Liver (tissue), 9 donors: ENCODE data around the gene TEDC2. TPM values are rescaled to one million over a fixed set of nuclear protein-coding genes. Genes with fewer than 3 reads are reported as not detected.

ENCODE experiments used
- DNase-seq: peaks from one replicate; pipeline ENCODE4 v3.0.0-alpha.2; 2017; ENCODE audit warnings: low spot score
- H3K27ac ChIP-seq, 2 donors: one replicate each; pipeline ENCODE4 v1.7.0; 2013; ENCODE audit warnings: inconsistent platforms in 2 of 2, low read length in 2 of 2, control low read depth in 1 of 2, low read depth in 1 of 2, mild to moderate bottlenecking in 1 of 2
- H3K27me3 ChIP-seq, 4 donors: one replicate each; pipeline versions ENCODE4 v1.6.1 to v1.7.0; 2013; ENCODE audit warnings: low read length in 3 of 4, inconsistent platforms in 1 of 4, mild to moderate bottlenecking in 1 of 4, moderate library complexity in 1 of 4; ENCODE audit not compliant: control insufficient read depth in 4 of 4, insufficient read depth in 4 of 4
- H3K36me3 ChIP-seq, 4 donors: one replicate each; pipeline versions ENCODE4 v1.6.1 to v1.7.0; 2013; ENCODE audit warnings: low read length in 3 of 4, mild to moderate bottlenecking in 3 of 4, low read depth in 1 of 4, moderate library complexity in 1 of 4; ENCODE audit not compliant: control insufficient read depth in 4 of 4, insufficient read depth in 3 of 4
- H3K4me1 ChIP-seq, 4 donors: one replicate each; pipeline versions ENCODE4 v1.6.1 to v1.7.0; 2013; ENCODE audit warnings: low read length in 3 of 4, mild to moderate bottlenecking in 3 of 4, moderate library complexity in 1 of 4; ENCODE audit not compliant: control insufficient read depth in 4 of 4, insufficient read depth in 4 of 4
- H3K4me3 ChIP-seq, 3 donors: one replicate each; pipeline versions ENCODE4 v1.6.1 to v1.7.0; 2013; ENCODE audit warnings: low read length in 3 of 3, control low read depth in 1 of 3, low read depth in 1 of 3, mild to moderate bottlenecking in 1 of 3
- H3K9ac ChIP-seq, 2 donors: one replicate each; pipeline ENCODE4 v1.7.0; 2013; ENCODE audit warnings: low read length in 2 of 2, mild to moderate bottlenecking in 2 of 2, moderate library complexity in 2 of 2, control low read depth in 1 of 2, low read depth in 1 of 2
- H3K9me3 ChIP-seq, 4 donors: one replicate each; pipeline versions ENCODE4 v1.6.1 to v1.7.0; 2013; ENCODE audit warnings: low read length in 3 of 4; ENCODE audit not compliant: control insufficient read depth in 4 of 4
- ATF3 ChIP-seq: IDR thresholded peaks from 2 replicates; pipeline ENCODE4 v1.6.1; 2016; ENCODE audit warnings: antibody characterized with exemption
- CTCF ChIP-seq: fragments of 150-350 bp; IDR thresholded peaks from 2 replicates; pipeline ENCODE4 v1.5.1; 2017; ENCODE audit warnings: improper control_type of control experiment, low read depth, low read length; ENCODE audit not compliant: missing input control
- EGR1 ChIP-seq, 2 donors: IDR thresholded peaks; 2 replicates each; pipeline ENCODE4 v1.6.1; 2016 to 2018; ENCODE audit warnings: antibody characterized with exemption in 2 of 2, low read depth in 2 of 2
- FOXA1 ChIP-seq: IDR thresholded peaks from 2 replicates; pipeline ENCODE4 v1.6.1; 2016; ENCODE audit warnings: antibody characterized with exemption
- FOXA2 ChIP-seq: IDR thresholded peaks from 2 replicates; pipeline ENCODE4 v1.6.1; 2016; ENCODE audit warnings: antibody characterized with exemption
- HNF4A ChIP-seq, 2 donors: conservative IDR thresholded peaks; 2 replicates each; pipeline ENCODE4 v1.6.1; 2016; ENCODE audit warnings: antibody characterized with exemption in 2 of 2, mild to moderate bottlenecking in 2 of 2
- HNF4G ChIP-seq: IDR thresholded peaks from 2 replicates; pipeline ENCODE4 v1.6.1; 2016; ENCODE audit warnings: antibody characterized with exemption
- JUND ChIP-seq, 2 donors: IDR thresholded peaks; 2 replicates each; pipeline ENCODE4 v1.6.1; 2016; ENCODE audit warnings: antibody characterized with exemption in 2 of 2
- MAX ChIP-seq: IDR thresholded peaks from 2 replicates; pipeline ENCODE4 v1.6.1; 2016; ENCODE audit warnings: antibody characterized with exemption
- NR2F2 ChIP-seq: IDR thresholded peaks from 2 replicates; pipeline ENCODE4 v1.6.1; 2016; ENCODE audit warnings: antibody characterized with exemption
- RAD21 ChIP-seq, 2 donors: IDR thresholded peaks; 2 replicates each; pipeline ENCODE4 v1.6.1; 2016; ENCODE audit warnings: antibody characterized with exemption in 2 of 2, mild to moderate bottlenecking in 2 of 2
- REST ChIP-seq: IDR thresholded peaks from 2 replicates; pipeline ENCODE4 v1.6.1; 2016; ENCODE audit warnings: antibody characterized with exemption, mild to moderate bottlenecking
- RXRA ChIP-seq, 2 donors: IDR thresholded peaks; 2 replicates each; pipeline ENCODE4 v1.6.1; 2017 to 2018; ENCODE audit warnings: antibody characterized with exemption in 2 of 2, mild to moderate bottlenecking in 1 of 2
- SP1 ChIP-seq: IDR thresholded peaks from 2 replicates; pipeline ENCODE4 v1.6.1; 2018; ENCODE audit warnings: antibody characterized with exemption, mild to moderate bottlenecking
- TAF1 ChIP-seq: conservative IDR thresholded peaks from 2 replicates; pipeline ENCODE4 v1.6.1; 2016; ENCODE audit warnings: antibody characterized with exemption, mild to moderate bottlenecking
- WGBS: extraction: QIAGEN DNeasy Blood & Tissue Kit; methylation state at CpG from one replicate; pipeline ENCODE4 v1.1.7; 2013; 5-methylcytosine and 5-hydroxymethylcytosine counted together
- polyA plus RNA-seq, 2 donors: library from polyadenylated mRNA; stranded (reverse) in 1 of 2; unstranded in 1 of 2; fragments of 200-250 nt in 1 of 2; fragments of >200 nt in 1 of 2; fragmentation: Nextera tagmentation in 1 of 2; extraction: Ambion mirVana in 1 of 2; gene quantifications; one replicate each; pipeline versions ENCODE4 v1.2.1 to v1.2.3, GENCODE V29; 2013 to 2015
- total RNA-seq, 2 donors: library from RNA; depleted of rRNA; stranded (reverse); fragments of >200 nt; gene quantifications; one replicate each; pipeline ENCODE4 v1.2.3, GENCODE V29; 2014
- TF ChIP-seq, protein P1 (sequence below): IDR thresholded peaks from 2 replicates; pipeline ENCODE4 v1.6.1; 2016; ENCODE audit warnings: antibody characterized with exemption
- donor health status: healthy.
- donor health status: healthy.
- donor health status: healthy.
- donor health status: healthy.
- donor health status: healthy.

Gene TEDC2
- total and polyA plus RNA-seq, 4 donors = 0.71 to 6.7 (median 1.1) TPM

DNA sequence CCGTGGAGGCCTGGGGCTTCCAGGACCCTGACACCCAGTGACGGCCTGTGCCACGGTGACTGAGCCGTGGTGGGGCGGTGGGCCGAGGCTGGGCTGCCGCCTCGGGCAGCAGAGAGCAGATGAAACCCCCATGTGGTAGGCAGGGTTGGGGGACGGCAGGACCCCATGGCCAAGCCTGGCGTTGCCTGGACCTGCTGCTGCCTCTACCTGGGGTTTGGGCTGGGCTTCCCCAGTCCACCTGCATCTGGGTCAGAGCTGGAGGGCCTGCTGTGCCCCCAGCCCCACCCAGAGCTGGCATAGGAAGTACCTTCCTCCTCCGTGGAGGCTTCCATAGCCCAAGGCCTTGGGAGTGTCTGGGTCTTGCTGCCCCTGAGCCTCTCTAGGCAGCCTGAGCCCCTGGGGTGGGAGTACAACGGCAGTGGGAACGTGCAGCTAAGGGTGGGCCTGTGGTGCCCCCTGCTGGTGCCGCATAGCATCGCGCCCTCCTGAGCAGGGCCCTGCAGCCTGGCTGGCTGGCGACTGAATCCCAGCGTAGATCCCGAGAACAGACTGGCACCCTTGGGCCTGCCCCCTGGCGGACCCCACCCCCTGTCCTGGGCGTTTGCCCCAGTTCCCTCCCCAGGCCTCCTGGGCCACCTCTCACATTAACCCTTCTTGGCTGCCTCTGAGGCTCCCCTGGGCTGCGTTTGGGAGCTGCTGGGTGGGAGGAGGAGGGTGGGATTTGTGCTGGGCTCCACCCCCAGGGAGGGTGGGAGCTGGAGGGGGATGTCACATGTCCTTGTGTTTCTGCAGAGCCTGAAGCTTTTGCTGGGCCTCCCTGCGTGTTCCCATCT lies 41.2 kb downstream of the TEDC2 start:
- H3K9ac ChIP-seq = no peak overlapping the region
- no peak overlapping the region for H3K27ac ChIP-seq
- H3K27me3 ChIP-seq = no peaks in the 10 kb centered on the region
- peaks cover 0 to 6% (median under 1%) of the 10 kb centered on the region in 4 donors for H3K36me3 ChIP-seq
- peaks cover 18 to 55% (median 37%) of the 10 kb centered on the region in 4 donors for H3K4me1 ChIP-seq
- peak; percentile 92 for DNase-seq
- TF ChIP-seq SP1 (no peak), CTCF (peak; percentile 97), EGR1 (IDR thresholded peaks at IDR 0.05; ENCODE audit: low read depth in 2 of 2) (no peak), HNF4G (no peak), ATF3 (no peak), FOXA2 (no peak), HNF4A (conservative IDR thresholded peaks at IDR 0.05) (no peak), RXRA (IDR thresholded peaks at IDR 0.05) (no peak), RAD21 (IDR thresholded peaks at IDR 0.05) (peak; percentile 94 to 98), REST (no peak), JUND (IDR thresholded peaks at IDR 0.05) (no peak), FOXA1 (no peak), NR2F2 (no peak), TAF1 (no peak), MAX (no peak)
- TF ChIP-seq, protein P1, sequence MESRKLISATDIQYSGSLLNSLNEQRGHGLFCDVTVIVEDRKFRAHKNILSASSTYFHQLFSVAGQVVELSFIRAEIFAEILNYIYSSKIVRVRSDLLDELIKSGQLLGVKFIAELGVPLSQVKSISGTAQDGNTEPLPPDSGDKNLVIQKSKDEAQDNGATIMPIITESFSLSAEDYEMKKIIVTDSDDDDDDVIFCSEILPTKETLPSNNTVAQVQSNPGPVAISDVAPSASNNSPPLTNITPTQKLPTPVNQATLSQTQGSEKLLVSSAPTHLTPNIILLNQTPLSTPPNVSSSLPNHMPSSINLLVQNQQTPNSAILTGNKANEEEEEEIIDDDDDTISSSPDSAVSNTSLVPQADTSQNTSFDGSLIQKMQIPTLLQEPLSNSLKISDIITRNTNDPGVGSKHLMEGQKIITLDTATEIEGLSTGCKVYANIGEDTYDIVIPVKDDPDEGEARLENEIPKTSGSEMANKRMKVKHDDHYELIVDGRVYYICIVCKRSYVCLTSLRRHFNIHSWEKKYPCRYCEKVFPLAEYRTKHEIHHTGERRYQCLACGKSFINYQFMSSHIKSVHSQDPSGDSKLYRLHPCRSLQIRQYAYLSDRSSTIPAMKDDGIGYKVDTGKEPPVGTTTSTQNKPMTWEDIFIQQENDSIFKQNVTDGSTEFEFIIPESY = no peak
- H3K9me3 ChIP-seq = no peaks in the 10 kb centered on the region
- no peak overlapping the region for H3K4me3 ChIP-seq
- 39% methylated on average over 23 of the region's 23 CpGs for WGBS
